HEK293 (cell line): ENCODE results near the gene COPS9.

Experiments used
- GFI1B ChIP-seq: fragments of 450-650 bp; formaldehyde crosslinking; IDR thresholded peaks from 2 replicates; pipeline ENCODE4 v1.5.1; 2016; ENCODE audit warnings: missing biosample characterization, missing genetic modification characterization
- GLIS1 ChIP-seq: fragments of 450-650 bp; formaldehyde crosslinking; IDR thresholded peaks from 2 replicates; pipeline ENCODE4 v1.5.1; 2016; ENCODE audit warnings: missing biosample characterization, missing genetic modification characterization
- IKZF3 ChIP-seq: fragments of 450-650 bp; IDR thresholded peaks from 2 replicates; pipeline ENCODE4 v1.5.0; 2018; ENCODE audit warnings: missing biosample characterization, mild to moderate bottlenecking, missing genetic modification characterization, moderate library complexity
- KLF7 ChIP-seq: fragments of 450-650 bp; formaldehyde crosslinking; IDR thresholded peaks from 2 replicates; pipeline ENCODE4 v1.5.1; 2016; ENCODE audit warnings: missing biosample characterization, missing genetic modification characterization, borderline replicate concordance
- KLF9 ChIP-seq: fragments of 450-650 bp; formaldehyde crosslinking; IDR thresholded peaks from 2 replicates; pipeline ENCODE4 v1.5.1; 2016; ENCODE audit warnings: missing biosample characterization, missing genetic modification characterization, low read depth
- PRDM1 ChIP-seq: fragments of 450-650 bp; formaldehyde crosslinking; IDR thresholded peaks from 2 replicates; pipeline ENCODE4; 2016; ENCODE audit warnings: missing biosample characterization, missing genetic modification characterization
- ZBTB17 ChIP-seq: fragments of 450-650 bp; formaldehyde crosslinking; IDR thresholded peaks from 2 replicates; pipeline ENCODE4 v1.5.1; 2016; ENCODE audit warnings: missing biosample characterization, missing genetic modification characterization
- ZBTB49 ChIP-seq: fragments of 450-650 bp; formaldehyde crosslinking; IDR thresholded peaks from 2 replicates; pipeline ENCODE4 v1.5.1; 2016; ENCODE audit warnings: missing biosample characterization, missing genetic modification characterization, low read depth
- ZBTB7A ChIP-seq: fragments of 450-650 bp; formaldehyde crosslinking; IDR thresholded peaks from 2 replicates; pipeline ENCODE4 v1.5.1; 2016; ENCODE audit warnings: low read depth, missing biosample characterization, missing genetic modification characterization
- ZFHX2 ChIP-seq: fragments of 450-650 bp; formaldehyde crosslinking; conservative IDR thresholded peaks from 2 replicates; pipeline ENCODE4 v1.5.1; 2016; ENCODE audit warnings: missing biosample characterization, missing genetic modification characterization
- ZNF132 ChIP-seq: fragments of 450-650 bp; formaldehyde crosslinking; IDR thresholded peaks from 2 replicates; pipeline ENCODE4 v1.5.1; 2017; ENCODE audit warnings: missing biosample characterization, missing genetic modification characterization, borderline replicate concordance
- ZNF211 ChIP-seq: fragments of 450-650 bp; formaldehyde crosslinking; IDR thresholded peaks from 2 replicates; pipeline ENCODE4 v1.5.1; 2016; ENCODE audit warnings: low read depth, missing biosample characterization, missing genetic modification characterization
- ZNF266 ChIP-seq: fragments of 450-650 bp; formaldehyde crosslinking; IDR thresholded peaks from 2 replicates; pipeline ENCODE4 v1.5.1; 2016; ENCODE audit warnings: missing biosample characterization, missing genetic modification characterization, low read depth
- ZNF48 ChIP-seq: fragments of 450-650 bp; formaldehyde crosslinking; IDR thresholded peaks from 2 replicates; pipeline ENCODE4 v1.5.1; 2016; ENCODE audit warnings: missing biosample characterization, missing genetic modification characterization
- ZNF544 ChIP-seq: fragments of 450-650 bp; formaldehyde crosslinking; IDR thresholded peaks from 2 replicates; pipeline ENCODE4 v1.5.0; 2017; ENCODE audit warnings: missing biosample characterization, missing genetic modification characterization
- ZNF585B ChIP-seq: fragments of 450-650 bp; formaldehyde crosslinking; IDR thresholded peaks from 2 replicates; pipeline ENCODE4 v1.5.1; 2016; ENCODE audit warnings: missing biosample characterization, missing genetic modification characterization
- ZNF658 ChIP-seq: fragments of 450-650 bp; formaldehyde crosslinking; IDR thresholded peaks from 2 replicates; pipeline ENCODE4; 2016; ENCODE audit warnings: missing biosample characterization, missing genetic modification characterization
- ZNF664 ChIP-seq: fragments of 450-650 bp; formaldehyde crosslinking; IDR thresholded peaks from 2 replicates; pipeline ENCODE4 v1.5.1; 2016; ENCODE audit warnings: missing biosample characterization, missing genetic modification characterization
- ZNF76 ChIP-seq: fragments of 450-650 bp; formaldehyde crosslinking; IDR thresholded peaks from 2 replicates; pipeline ENCODE4; 2016; ENCODE audit warnings: low read depth, missing biosample characterization, missing genetic modification characterization, borderline replicate concordance
- TF ChIP-seq, protein P1 (sequence below): fragments of 450-650 bp; formaldehyde crosslinking; IDR thresholded peaks from 2 replicates; pipeline ENCODE4 v1.5.1; 2016; ENCODE audit warnings: missing biosample characterization, missing genetic modification characterization, low read depth
- TF ChIP-seq, protein P2 (sequence below): fragments of 450-650 bp; formaldehyde crosslinking; IDR thresholded peaks from 2 replicates; pipeline ENCODE4 v1.5.1; 2016; ENCODE audit warnings: missing biosample characterization, missing genetic modification characterization
- TF ChIP-seq, protein P3 (sequence below): fragments of 450-650 bp; formaldehyde crosslinking; IDR thresholded peaks from 2 replicates; pipeline ENCODE4 v1.5.1; 2016; ENCODE audit warnings: missing biosample characterization, missing genetic modification characterization

The COPS9 gene

DNA sequence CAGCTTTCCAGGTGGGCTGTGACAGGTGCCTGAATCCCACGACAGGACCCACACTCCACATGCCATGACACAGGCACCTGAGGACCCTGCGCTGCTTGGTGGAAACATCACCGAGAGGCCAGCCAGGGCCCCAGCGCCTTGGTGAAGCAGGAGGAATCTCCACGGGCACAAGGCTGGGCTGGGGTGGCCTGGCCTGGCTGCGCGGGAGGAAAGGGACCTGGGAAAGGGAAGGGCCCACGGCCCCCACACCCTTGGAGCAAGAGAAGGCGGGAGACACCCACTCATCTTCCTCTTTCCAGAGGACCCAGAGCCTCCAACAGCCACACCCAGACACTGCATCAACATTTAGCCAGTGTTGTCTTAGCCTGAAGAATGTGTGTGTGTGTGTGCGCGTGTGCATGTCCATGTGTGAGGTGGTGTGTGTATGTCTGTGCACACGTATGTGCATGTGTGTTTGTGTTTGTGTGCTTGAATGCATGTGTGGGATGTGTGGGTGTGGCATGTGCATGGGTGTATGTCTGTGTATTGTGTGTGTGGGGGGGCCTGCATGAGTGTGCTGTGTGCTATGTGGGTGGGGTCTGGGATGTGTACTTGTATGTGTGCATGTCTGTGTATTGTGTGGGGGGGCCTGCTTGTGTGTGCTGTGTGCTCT lies 10.6 kb upstream of the COPS9 start (continued):
- TF ChIP-seq, protein P1, sequence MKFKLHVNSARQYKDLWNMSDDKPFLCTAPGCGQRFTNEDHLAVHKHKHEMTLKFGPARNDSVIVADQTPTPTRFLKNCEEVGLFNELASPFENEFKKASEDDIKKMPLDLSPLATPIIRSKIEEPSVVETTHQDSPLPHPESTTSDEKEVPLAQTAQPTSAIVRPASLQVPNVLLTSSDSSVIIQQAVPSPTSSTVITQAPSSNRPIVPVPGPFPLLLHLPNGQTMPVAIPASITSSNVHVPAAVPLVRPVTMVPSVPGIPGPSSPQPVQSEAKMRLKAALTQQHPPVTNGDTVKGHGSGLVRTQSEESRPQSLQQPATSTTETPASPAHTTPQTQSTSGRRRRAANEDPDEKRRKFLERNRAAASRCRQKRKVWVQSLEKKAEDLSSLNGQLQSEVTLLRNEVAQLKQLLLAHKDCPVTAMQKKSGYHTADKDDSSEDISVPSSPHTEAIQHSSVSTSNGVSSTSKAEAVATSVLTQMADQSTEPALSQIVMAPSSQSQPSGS, result no peak
- TF ChIP-seq KLF7 (tag by site-specific recombination), result no peak
- TF ChIP-seq GLIS1 (tag by site-specific recombination), result no peak
- TF ChIP-seq KLF9 (tag by site-specific recombination), result peak; percentile 41; the same call in 1 of the 2 replicates
- peak; percentile 92 for TF ChIP-seq ZFHX2
- TF ChIP-seq ZNF585B, result no peak
- TF ChIP-seq ZNF544, result no peak
- TF ChIP-seq ZNF211 (tag by site-specific recombination), result no peak
- TF ChIP-seq, protein P2, sequence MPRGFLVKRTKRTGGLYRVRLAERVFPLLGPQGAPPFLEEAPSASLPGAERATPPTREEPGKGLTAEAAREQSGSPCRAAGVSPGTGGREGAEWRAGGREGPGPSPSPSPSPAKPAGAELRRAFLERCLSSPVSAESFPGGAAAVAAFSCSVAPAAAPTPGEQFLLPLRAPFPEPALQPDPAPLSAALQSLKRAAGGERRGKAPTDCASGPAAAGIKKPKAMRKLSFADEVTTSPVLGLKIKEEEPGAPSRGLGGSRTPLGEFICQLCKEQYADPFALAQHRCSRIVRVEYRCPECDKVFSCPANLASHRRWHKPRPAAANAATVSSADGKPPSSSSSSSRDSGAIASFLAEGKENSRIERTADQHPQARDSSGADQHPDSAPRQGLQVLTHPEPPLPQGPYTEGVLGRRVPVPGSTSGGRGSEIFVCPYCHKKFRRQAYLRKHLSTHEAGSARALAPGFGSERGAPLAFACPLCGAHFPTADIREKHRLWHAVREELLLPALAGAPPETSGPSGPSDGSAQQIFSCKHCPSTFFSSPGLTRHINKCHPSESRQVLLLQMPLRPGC, result no peak
- no peak for TF ChIP-seq ZNF76 (tag by site-specific recombination)
- TF ChIP-seq PRDM1, result no peak
- TF ChIP-seq GFI1B (tag by site-specific recombination), result no peak
- no peak for TF ChIP-seq ZNF132 (tag by site-specific recombination)
- no peak for TF ChIP-seq ZNF266
- TF ChIP-seq ZBTB7A (tag by site-specific recombination), result no peak
- TF ChIP-seq, protein P3, sequence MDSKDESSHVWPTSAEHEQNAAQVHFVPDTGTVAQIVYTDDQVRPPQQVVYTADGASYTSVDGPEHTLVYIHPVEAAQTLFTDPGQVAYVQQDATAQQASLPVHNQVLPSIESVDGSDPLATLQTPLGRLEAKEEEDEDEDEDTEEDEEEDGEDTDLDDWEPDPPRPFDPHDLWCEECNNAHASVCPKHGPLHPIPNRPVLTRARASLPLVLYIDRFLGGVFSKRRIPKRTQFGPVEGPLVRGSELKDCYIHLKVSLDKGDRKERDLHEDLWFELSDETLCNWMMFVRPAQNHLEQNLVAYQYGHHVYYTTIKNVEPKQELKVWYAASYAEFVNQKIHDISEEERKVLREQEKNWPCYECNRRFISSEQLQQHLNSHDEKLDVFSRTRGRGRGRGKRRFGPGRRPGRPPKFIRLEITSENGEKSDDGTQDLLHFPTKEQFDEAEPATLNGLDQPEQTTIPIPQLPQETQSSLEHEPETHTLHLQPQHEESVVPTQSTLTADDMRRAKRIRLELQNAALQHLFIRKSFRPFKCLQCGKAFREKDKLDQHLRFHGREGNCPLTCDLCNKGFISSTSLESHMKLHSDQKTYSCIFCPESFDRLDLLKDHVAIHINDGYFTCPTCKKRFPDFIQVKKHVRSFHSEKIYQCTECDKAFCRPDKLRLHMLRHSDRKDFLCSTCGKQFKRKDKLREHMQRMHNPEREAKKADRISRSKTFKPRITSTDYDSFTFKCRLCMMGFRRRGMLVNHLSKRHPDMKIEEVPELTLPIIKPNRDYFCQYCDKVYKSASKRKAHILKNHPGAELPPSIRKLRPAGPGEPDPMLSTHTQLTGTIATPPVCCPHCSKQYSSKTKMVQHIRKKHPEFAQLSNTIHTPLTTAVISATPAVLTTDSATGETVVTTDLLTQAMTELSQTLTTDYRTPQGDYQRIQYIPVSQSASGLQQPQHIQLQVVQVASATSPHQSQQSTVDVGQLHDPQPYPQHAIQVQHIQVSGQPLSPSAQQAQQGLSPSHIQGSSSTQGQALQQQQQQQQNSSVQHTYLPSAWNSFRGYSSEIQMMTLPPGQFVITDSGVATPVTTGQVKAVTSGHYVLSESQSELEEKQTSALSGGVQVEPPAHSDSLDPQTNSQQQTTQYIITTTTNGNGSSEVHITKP (tag by site-specific recombination), result no peak
- TF ChIP-seq ZNF658 (tag by site-specific recombination), result no peak
- TF ChIP-seq ZNF48 (tag by site-specific recombination), result no peak
- no peak for TF ChIP-seq ZBTB49
- no peak for TF ChIP-seq ZBTB17 (tag by site-specific recombination)
- no peak for TF ChIP-seq IKZF3
- TF ChIP-seq ZNF664, result no peak
